ENCODE measurements around the gene PARPBP. TPM values are rescaled to one million over a fixed set of nuclear protein-coding genes. Genes with fewer than 3 reads are reported as not detected.
A peak's percentile ranks its signal among the peaks of the same experiment; 100 is the strongest.

Gene PARPBP
- total RNA-seq, 1 experiment from 2014 or later, result 28.2 TPM

GRCh38 chr12:102114212-102114611 is 5.8 kb upstream of the PARPBP start:
- ChIA-PET CTCF (no interaction called here), POLR2A (no interaction called here)
- Histone ChIP-seq H3K4me1 (no peaks in the 10 kb centered on the region), H3K36me3 (ENCODE audit: control insufficient read depth, insufficient read depth, low read length) (peaks cover 5% of the 10 kb centered on the region), H3K27me3 (replicated peaks; ENCODE audit: control insufficient read depth, insufficient read depth, low read length) (no peaks in the 10 kb centered on the region), H3K9me3 (no peaks in the 10 kb centered on the region), H3K4me3 (ENCODE audit: low read depth, low read length) (no peak overlapping the region)
- Mint-ChIP-seq H3K27me3 (ENCODE audit: insufficient read depth, unreplicated experiment) (no peaks in the 10 kb centered on the region), H3K4me1 (ENCODE audit: low read depth, unreplicated experiment) (no peaks in the 10 kb centered on the region), H3K9me3 (ENCODE audit: unreplicated experiment) (no peaks in the 10 kb centered on the region), H3K4me3 (ENCODE audit: unreplicated experiment) (no peak overlapping the region), H3K27ac (ENCODE audit: unreplicated experiment) (no peak overlapping the region), H3K36me3 (ENCODE audit: insufficient read depth, unreplicated experiment) (peaks cover 42% of the 10 kb centered on the region)
- no peak for TF ChIP-seq CTCF (IDR thresholded peaks at IDR 0.05; ENCODE audit: insufficient read depth in 1 of 2, low read depth in 1 of 2, low read length in 1 of 2, severe bottlenecking in 1 of 2, unreplicated experiment in 1 of 2)
- intact Hi-C loops (cut with micrococcal nuclease; ENCODE audit: unreplicated experiment), result no loop called here
- no peak for DNase-seq
- BruUV-seq (replicated peaks), result no TSS peak

- Mint-ChIP-seq H3K36me3 (ENCODE audit: insufficient read depth, unreplicated experiment) (peaks cover 33% of the 10 kb centered on the region), H3K9me3 (ENCODE audit: unreplicated experiment) (no peaks in the 10 kb centered on the region), H3K27me3 (ENCODE audit: insufficient read depth, unreplicated experiment) (no peaks in the 10 kb centered on the region), H3K4me3 (ENCODE audit: unreplicated experiment) (no peak overlapping the region), H3K4me1 (ENCODE audit: low read depth, unreplicated experiment) (no peaks in the 10 kb centered on the region), H3K27ac (ENCODE audit: unreplicated experiment) (no peak overlapping the region)
- Histone ChIP-seq H3K9me3 (no peaks in the 10 kb centered on the region), H3K4me1 (no peaks in the 10 kb centered on the region), H3K36me3 (ENCODE audit: control insufficient read depth, insufficient read depth, low read length) (no peaks in the 10 kb centered on the region; the same call in 1 of the 2 replicates), H3K4me3 (ENCODE audit: low read depth, low read length) (no peak overlapping the region), H3K27me3 (replicated peaks; ENCODE audit: control insufficient read depth, insufficient read depth, low read length) (no peaks in the 10 kb centered on the region)
- TF ChIP-seq CTCF (IDR thresholded peaks at IDR 0.05; ENCODE audit: insufficient read depth in 1 of 2, low read depth in 1 of 2, low read length in 1 of 2, severe bottlenecking in 1 of 2, unreplicated experiment in 1 of 2), result no peak
- BruUV-seq (replicated peaks), result no TSS peak
- ChIA-PET CTCF (no interaction called here), POLR2A (no interaction called here)
- DNase-seq, result no peak
- intact Hi-C loops (cut with micrococcal nuclease; ENCODE audit: unreplicated experiment), result no loop called here
These were observed 3.6 kb upstream of the PARPBP start for GRCh38 chr12:102116392-102116791.

GRCh38 chr12:102118874-102119273 is 1.1 kb upstream of the PARPBP start:
- Mint-ChIP-seq H3K27me3 (ENCODE audit: insufficient read depth, unreplicated experiment) (no peaks in the 10 kb centered on the region), H3K4me1 (ENCODE audit: low read depth, unreplicated experiment) (no peaks in the 10 kb centered on the region), H3K27ac (ENCODE audit: unreplicated experiment) (peak overlapping the region; percentile 49), H3K4me3 (ENCODE audit: unreplicated experiment) (peak overlapping the region; percentile 90), H3K36me3 (ENCODE audit: insufficient read depth, unreplicated experiment) (peaks cover 35% of the 10 kb centered on the region), H3K9me3 (ENCODE audit: unreplicated experiment) (no peaks in the 10 kb centered on the region)
- Histone ChIP-seq H3K4me3 (ENCODE audit: low read depth, low read length) (peak overlapping the region; percentile 55), H3K9me3 (no peaks in the 10 kb centered on the region), H3K27me3 (replicated peaks; ENCODE audit: control insufficient read depth, insufficient read depth, low read length) (no peaks in the 10 kb centered on the region), H3K36me3 (ENCODE audit: control insufficient read depth, insufficient read depth, low read length) (no peaks in the 10 kb centered on the region; the same call in 1 of the 2 replicates), H3K4me1 (peaks cover 3% of the 10 kb centered on the region; the same call in 1 of the 2 replicates)
- BruUV-seq (replicated peaks), result no TSS peak
- ChIA-PET CTCF (no interaction called here), POLR2A (no interaction called here)
- DNase-seq, result no peak
- TF ChIP-seq CTCF (IDR thresholded peaks at IDR 0.05; ENCODE audit: insufficient read depth in 1 of 2, low read depth in 1 of 2, low read length in 1 of 2, severe bottlenecking in 1 of 2, unreplicated experiment in 1 of 2), result no peak
- intact Hi-C loops (cut with micrococcal nuclease; ENCODE audit: unreplicated experiment), result no loop called here
